HCT116 (cell line): ENCODE measurements around the gene TYMP. TPM values are rescaled to one million over a fixed set of nuclear protein-coding genes. Genes with fewer than 3 reads are reported as not detected.

ENCODE experiments used
- ATAC-seq: fragments of 200-7000 bp; cut with Tn5 transposase; 2 replicates; pipeline ENCODE4 v1.9.1; 2020; ENCODE audit warnings: mild to moderate bottlenecking, moderate library complexity
- BruUV-seq: library from RNA; stranded (reverse); fragments of 400-500 nt; replicated peaks from 2 replicates; lab custom pipeline; 2021; lab: Mats Ljungman, UMichigan
- CTCF ChIA-PET: fragments of 300-600 bp; sonication (Branson Sonifier 250); formaldehyde crosslinking; loops from one replicate; lab custom pipeline; 2021; ENCODE audit warnings: antibody characterized with exemption; lab: Charles Lee
- POLR2A ChIA-PET: fragments of 300-600, 350-600 bp; sonication (Branson Sonifier 250); formaldehyde crosslinking; loops from one replicate; lab custom pipeline; 2021; ENCODE audit warnings: antibody characterized with exemption; lab: Charles Lee
- RAD21 ChIA-PET, 2 experiments: fragments of 300-600 bp; sonication (Branson Sonifier 250); formaldehyde crosslinking; loops; one replicate each; lab custom pipeline; 2023; ENCODE audit warnings: low total read pairs in 2 of 2; ENCODE audit not compliant: uncharacterized antibody in 2 of 2, unreplicated experiment in 2 of 2, low non-redundant PET in 1 of 2; lab: Charles Lee
- DNase-seq: peaks from one replicate; pipeline ENCODE4 v3.0.0-alpha.2; 2010; ENCODE audit warnings: low read depth, low spot score
- H2AFZ ChIP-seq: fragments of 200-600 bp; shearing (Covaris generic), sonication (generic); 2 replicates; pipeline ENCODE4 v1.6.1; 2017; ENCODE audit warnings: low read depth, mixed run types, mixed read lengths, antibody characterized with exemption, low read length; ENCODE audit not compliant: poor library complexity, severe bottlenecking
- H3K27ac ChIP-seq: 2 replicates; pipeline ENCODE4 v1.5.1; 2012; ENCODE audit warnings: low read depth, low read length
- H3K27me3 ChIP-seq: fragments of 200-600 bp; sonication (generic); 2 replicates; pipeline ENCODE4 v1.6.1; 2016; ENCODE audit warnings: mixed run types, low read length, mixed read lengths; ENCODE audit not compliant: insufficient read depth
- H3K36me3 ChIP-seq, 2 experiments: fragments of 200-500 bp in 1 of 2; fragments of 200-600 bp in 1 of 2; sonication (Bioruptor generic) in 1 of 2; sonication (generic) in 1 of 2; 2 replicates each; pipeline versions ENCODE4 v1.5.1 to v1.6.1; 2014 to 2016; ENCODE audit warnings: low read length in 2 of 2, inconsistent platforms in 1 of 2, mixed read lengths in 1 of 2, mixed run types in 1 of 2; ENCODE audit not compliant: insufficient read depth in 2 of 2, control insufficient read depth in 1 of 2
- H3K4me1 ChIP-seq, 2 experiments: fragments of 200-600 bp in 1 of 2; sonication (generic) in 1 of 2; 2 replicates each; pipeline versions ENCODE4 v1.5.1 to v1.6.1; 2012 to 2017; ENCODE audit warnings: low read length in 2 of 2, inconsistent platforms in 1 of 2, mild to moderate bottlenecking in 1 of 2, mixed read lengths in 1 of 2, mixed run types in 1 of 2, moderate library complexity in 1 of 2; ENCODE audit not compliant: insufficient read depth in 2 of 2, control insufficient read depth in 1 of 2
- H3K4me2 ChIP-seq: fragments of 200-600 bp; sonication (generic); 2 replicates; pipeline ENCODE4 v1.6.1; 2017; ENCODE audit warnings: mixed run types, low read length, mixed read lengths
- H3K4me3 ChIP-seq, 2 experiments: fragments of 200-600 bp in 1 of 2; sonication (generic) in 1 of 2; replicated peaks in 1 of 2; 2 replicates each; pipeline ENCODE4 v1.5.1; 2011 to 2016; ENCODE audit warnings: low read length in 2 of 2, control low read depth in 1 of 2, low read depth in 1 of 2, mild to moderate bottlenecking in 1 of 2, mixed read lengths in 1 of 2, mixed run types in 1 of 2
- H3K79me2 ChIP-seq: fragments of 200-600 bp; sonication (generic); 2 replicates; pipeline ENCODE4 v1.6.1; 2017; ENCODE audit warnings: mild to moderate bottlenecking, mixed run types, low read length, moderate library complexity, mixed read lengths; ENCODE audit not compliant: insufficient read depth
- H3K9ac ChIP-seq: fragments of 200-600 bp; sonication (generic); 2 replicates; pipeline ENCODE4 v1.6.1; 2016; ENCODE audit warnings: low read length, mixed read lengths
- H3K9me2 ChIP-seq: fragments of 200-600 bp; sonication (generic), shearing (Covaris generic); 2 replicates; pipeline ENCODE4 v1.6.1; 2017; ENCODE audit warnings: mixed run types, mild to moderate bottlenecking, moderate library complexity; ENCODE audit not compliant: insufficient read depth
- H3K9me3 ChIP-seq, 2 experiments: fragments of 200-500 bp in 1 of 2; fragments of 200-600 bp in 1 of 2; sonication (Bioruptor generic) in 1 of 2; sonication (generic) in 1 of 2; 2 replicates each; pipeline ENCODE4 v1.6.1; 2014 to 2017; ENCODE audit warnings: low read length in 2 of 2, mixed read lengths in 2 of 2, inconsistent platforms in 1 of 2, low read depth in 1 of 2, mild to moderate bottlenecking in 1 of 2, mixed run types in 1 of 2, moderate library complexity in 1 of 2; ENCODE audit not compliant: control insufficient read depth in 1 of 2, insufficient read depth in 1 of 2
- H4K20me1 ChIP-seq: fragments of 200-600 bp; sonication (generic), shearing (Covaris generic); 2 replicates; pipeline ENCODE4 v1.6.1; 2017; ENCODE audit warnings: mixed run types, mild to moderate bottlenecking, moderate library complexity; ENCODE audit not compliant: insufficient read depth
- CEBPB ChIP-seq: IDR thresholded peaks from 2 replicates; pipeline ENCODE4 v1.6.1; 2012; ENCODE audit warnings: low read depth
- CTCF ChIP-seq, 3 experiments: fragments of 200-600 bp in 1 of 3; sonication (generic) in 1 of 3; IDR thresholded peaks in 2 of 3; conservative IDR thresholded peaks in 1 of 3; 2 replicates each; pipeline ENCODE4 v1.5.1; 2012 to 2017; ENCODE audit warnings: low read depth in 2 of 3, low read length in 2 of 3, antibody characterized with exemption in 1 of 3, borderline replicate concordance in 1 of 3, control low read depth in 1 of 3, mild to moderate bottlenecking in 1 of 3, mixed read lengths in 1 of 3, mixed run types in 1 of 3, moderate library complexity in 1 of 3; ENCODE audit not compliant: insufficient read depth in 1 of 3
- ELF1 ChIP-seq: IDR thresholded peaks from 2 replicates; pipeline ENCODE4 v1.6.1; 2012; ENCODE audit warnings: low read depth, borderline replicate concordance
- EZH2 ChIP-seq: fragments of 200-600 bp; sonication (generic); IDR thresholded peaks from 2 replicates; pipeline ENCODE4 v1.6.1; 2017; ENCODE audit warnings: antibody characterized with exemption, mixed run types
- MAX ChIP-seq: IDR thresholded peaks from 2 replicates; pipeline ENCODE4 v1.6.1; 2012
- POLR2AphosphoS5 ChIP-seq: IDR thresholded peaks from 2 replicates; pipeline ENCODE4 v1.6.1; 2011; ENCODE audit warnings: mild to moderate bottlenecking, low read depth, low read length, moderate library complexity
- RAD21 ChIP-seq: IDR thresholded peaks from 2 replicates; pipeline ENCODE4 v1.6.1; 2012; ENCODE audit warnings: low read depth, mild to moderate bottlenecking
- SP1 ChIP-seq: IDR thresholded peaks from 2 replicates; pipeline ENCODE4 v1.6.1; 2012; ENCODE audit warnings: low read depth
- SRF ChIP-seq: IDR thresholded peaks from 2 replicates; pipeline ENCODE4 v1.6.1; 2012; ENCODE audit warnings: low read depth
- ZFX ChIP-seq: fragments of 450-650 bp; IDR thresholded peaks from 2 replicates; pipeline ENCODE4 v1.6.1; 2017
- ZNF274 ChIP-seq: fragments of 200-500 bp; sonication (Bioruptor generic); IDR thresholded peaks from 2 replicates; pipeline ENCODE4 v1.6.1; 2014; ENCODE audit warnings: mild to moderate bottlenecking, low read depth, low read length, inconsistent platforms
- intact Hi-C: fragments of 100-400 bp; cut with micrococcal nuclease; formaldehyde crosslinking; loops from 2 replicates; pipeline ENCODE4 v1.10.0; 2022
- total RNA-seq: library from RNA; stranded (reverse); gene quantifications from one replicate; pipeline ENCODE4 v1.2.1, GENCODE V29; 2021; ENCODE audit not compliant: unreplicated experiment

TYMP gene
- total RNA-seq, 1 experiment from 2014 or later: 43.2 TPM

- TF ChIP-seq SRF: peak; percentile 91
- TF ChIP-seq EZH2: no peak
- no peak for TF ChIP-seq RAD21
- TF ChIP-seq ZFX: no peak; the same call in 1 of the 2 replicates
- TF ChIP-seq ZNF274: no peak
- peak; percentile 60 for TF ChIP-seq MAX
Measured at GRCh38 chr22:50507991-50508884, 21.6 kb downstream of the TYMP start, which contains the start of gene NCAPH2 (continued).

GRCh38 chr22:50507421-50507990, 22.3 kb downstream of the TYMP start, which contains the start of gene LMF2:
Gene LMF2, minus strand, starts transcription at chr22:50507702. Its CDS starts 27 bp downstream, at chr22:50507675.
- H3K9me3 ChIP-seq: no peaks in the 10 kb centered on the region
- H3K79me2 ChIP-seq: peaks cover 52% of the 10 kb centered on the region
- H2AFZ ChIP-seq: no peak within 1 kb of the TSS
- no peaks in the 10 kb centered on the region for H4K20me1 ChIP-seq
- H3K9ac ChIP-seq: peak within 1 kb of the TSS; percentile 94
- H3K4me2 ChIP-seq: peak within 1 kb of the TSS; percentile 93
- intact Hi-C loops: no loop called here
- POLR2A ChIA-PET: interaction anchor here (0.6 to 2.1 kb wide), 4 partner anchors 8 to 56 kb away, joined by 3 to 20 read pairs (median 3); partner anchors contain the start of genes SCO2 and SYCE3
- H3K27me3 ChIP-seq: no peaks in the 10 kb centered on the region
- H3K4me1 ChIP-seq: peaks cover 10 to 17% of the 10 kb centered on the region in 2 experiments
- peak within 1 kb of the TSS; percentile 84 for H3K27ac ChIP-seq
- TF ChIP-seq CTCF (IDR thresholded peaks at IDR 0.05 in 2 of 3, conservative IDR thresholded peaks at IDR 0.05 in 1 of 3; ENCODE audit: borderline replicate concordance in 1 of 3, insufficient read depth in 1 of 3, low read depth in 2 of 3, low read length in 2 of 3) (no peak), SRF (no peak), ELF1 (no peak), CEBPB (no peak), POLR2AphosphoS5 (peak; percentile 75), ZFX (peak; percentile 85; the same call in 1 of the 2 replicates), EZH2 (no peak), SP1 (no peak)
- peak within 1 kb of the TSS; percentile 67 to 99 for H3K4me3 ChIP-seq
- RAD21 ChIA-PET: interaction anchor here (0.8 to 0.9 kb wide), 2 partner anchors 18 kb away, joined by 4 to 8 read pairs; partner anchors contain the start of gene SCO2 (in 2 of the 2)
- no peaks in the 10 kb centered on the region for H3K9me2 ChIP-seq
- peak; percentile 83 for ATAC-seq
- no peak for DNase-seq
- CTCF ChIA-PET: interaction anchor here (0.8 to 1.8 kb wide), 5 partner anchors 9 to 256 kb away, joined by 3 to 21 read pairs (median 3); partner anchors contain the start of genes HDAC10, SCO2 and SYCE3
- H3K36me3 ChIP-seq: peaks cover 0 to 8% of the 10 kb centered on the region in 2 experiments; a peak in 1 of 4 replicates
- no TSS peak for BruUV-seq
